T-helper 2 cell treated with Interferon-gamma antibody and Interleukin-4, amounts not matched to agents 100 ng/mL and 5 ng/mL, for 36 hours (primary cell): ENCODE measurements around the gene TRMU. TPM values are rescaled to one million over a fixed set of nuclear protein-coding genes. Genes with fewer than 3 reads are reported as not detected.

Experiments
- intact Hi-C: fragments of 100-400 bp; cut with micrococcal nuclease; formaldehyde crosslinking; loops from one replicate; pipeline ENCODE4 v1.15.1; 2023
- total RNA-seq: library from RNA; stranded (reverse); gene quantifications from 2 replicates; pipeline ENCODE4 v1.2.3, GENCODE V29; 2022

TRMU gene
- total RNA-seq, 1 donor from 2014 or later: 65.2 TPM

GRCh38 chr22:46330426-46330825, 5.1 kb upstream of the TRMU start:
- intact Hi-C loops: no loop called here

- intact Hi-C loops: no loop called here
Observed at GRCh38 chr22:46331496-46331895, 4.0 kb upstream of the TRMU start.

GRCh38 chr22:46336119-46337078, 885 bp downstream of the TRMU start:
- intact Hi-C loops: no loop called here

- intact Hi-C loops: no loop called here
Observed at GRCh38 chr22:46337870-46338269, 2.4 kb downstream of the TRMU start.

- intact Hi-C loops: no loop called here
Observed at GRCh38 chr22:46338636-46339035, 3.1 kb downstream of the TRMU start.

- intact Hi-C loops: no loop called here
Observed at GRCh38 chr22:46339956-46340355, 4.4 kb downstream of the TRMU start.

- intact Hi-C loops: no loop called here
Observed at GRCh38 chr22:46340676-46341075, 5.2 kb downstream of the TRMU start.

- intact Hi-C loops: no loop called here
Observed at GRCh38 chr22:46346680-46347405, 11.3 kb downstream of the TRMU start.

- intact Hi-C loops: no loop called here
Observed at GRCh38 chr22:46347646-46348045, 12.1 kb downstream of the TRMU start.

- intact Hi-C loops: no loop called here
Observed at GRCh38 chr22:46348099-46348695, 12.7 kb downstream of the TRMU start.

- intact Hi-C loops: no loop called here
Observed at GRCh38 chr22:46349238-46349637, 13.7 kb downstream of the TRMU start.

- intact Hi-C loops: no loop called here
Observed at GRCh38 chr22:46349681-46350080, 14.2 kb downstream of the TRMU start.

- intact Hi-C loops: no loop called here
Observed at GRCh38 chr22:46350121-46350520, 14.6 kb downstream of the TRMU start.

GRCh38 chr22:46350646-46351045, 15.1 kb downstream of the TRMU start:
- intact Hi-C loops: no loop called here

- intact Hi-C loops: no loop called here
Observed at GRCh38 chr22:46351131-46351735, 15.7 kb downstream of the TRMU start.

- intact Hi-C loops: no loop called here
Observed at GRCh38 chr22:46351767-46352166, 16.3 kb downstream of the TRMU start.

GRCh38 chr22:46352276-46352675, 16.8 kb downstream of the TRMU start:
- intact Hi-C loops: no loop called here

GRCh38 chr22:46352691-46353386, 17.3 kb downstream of the TRMU start:
- intact Hi-C loops: no loop called here

- intact Hi-C loops: no loop called here
Observed at GRCh38 chr22:46353483-46354105, 18.1 kb downstream of the TRMU start.

GRCh38 chr22:46354176-46354992, 18.9 kb downstream of the TRMU start:
- intact Hi-C loops: no loop called here
